G401 (cell line): Measurements from ENCODE around the gene CAMK2A. TPM values are rescaled to one million over a fixed set of nuclear protein-coding genes. Genes with fewer than 3 reads are reported as not detected.
"Not testable (repeated sequence)": the region's sequence is repeated elsewhere in the genome, so short reads cannot be mapped to it uniquely, and the experiment has no call there.

Experiments
- DNase-seq: peaks from one replicate; pipeline ENCODE4 v3.0.0-alpha.2; 2015; ENCODE audit warnings: low spot score
- in situ Hi-C: cut with HindIII; loops from 2 replicates; pipeline ENCODE4 v1.10.0; 2016; ENCODE audit warnings: low sequenced_read_pairs, mixed read lengths
- total RNA-seq: library from RNA; depleted of rRNA; stranded (reverse); fragments of >200 nt; shearing (Covaris generic); gene quantifications from 2 replicates; pipeline ENCODE4 v1.2.3, GENCODE V29; 2014

CAMK2A gene
- total RNA-seq, 1 experiment from 2014 or later: 0.31 TPM

- in situ Hi-C loops: no loop called here
- peak; percentile 74 for DNase-seq
Measured at GRCh38 chr5:150263801-150264621, 25.6 kb downstream of the CAMK2A start.

- DNase-seq: peak; percentile 33
- in situ Hi-C loops: no loop called here
Measured at GRCh38 chr5:150263375-150263775, 26.2 kb downstream of the CAMK2A start.

- in situ Hi-C loops: no loop called here
- no peak for DNase-seq
Measured at GRCh38 chr5:150262502-150262901, 27.1 kb downstream of the CAMK2A start.

GRCh38 chr5:150261231-150261630 lies 28.3 kb downstream of the CAMK2A start:
- in situ Hi-C loops: no loop called here
- no peak for DNase-seq

GRCh38 chr5:150258130-150258529 lies 31.4 kb downstream of the CAMK2A start:
- DNase-seq: no peak
- in situ Hi-C loops: no loop called here

GRCh38 chr5:150257424-150257823 lies 32.1 kb downstream of the CAMK2A start:
- in situ Hi-C loops: no loop called here
- DNase-seq: no peak

GRCh38 chr5:150256410-150257064 lies 33.0 kb downstream of the CAMK2A start:
- in situ Hi-C loops: no loop called here
- DNase-seq: no peak

GRCh38 chr5:150255659-150256409 lies 33.7 kb downstream of the CAMK2A start:
- DNase-seq: peak; percentile 50
- in situ Hi-C loops: no loop called here

- in situ Hi-C loops: no loop called here
- DNase-seq: no peak
Measured at GRCh38 chr5:150254774-150255173, 34.8 kb downstream of the CAMK2A start.

GRCh38 chr5:150254363-150254762 lies 35.2 kb downstream of the CAMK2A start:
- DNase-seq: no peak
- in situ Hi-C loops: no loop called here

- in situ Hi-C loops: no loop called here
- no peak for DNase-seq
Measured at GRCh38 chr5:150253416-150254208, 36.0 kb downstream of the CAMK2A start.

- no peak for DNase-seq
- in situ Hi-C loops: no loop called here
Measured at GRCh38 chr5:150252489-150252888, 37.1 kb downstream of the CAMK2A start.

GRCh38 chr5:150251504-150251903 lies 38.1 kb downstream of the CAMK2A start:
- DNase-seq: no peak
- in situ Hi-C loops: no loop called here

GRCh38 chr5:150249744-150250143 lies 39.8 kb downstream of the CAMK2A start:
- no peak for DNase-seq
- in situ Hi-C loops: no loop called here

GRCh38 chr5:150248946-150249345 lies 40.6 kb downstream of the CAMK2A start:
- no peak for DNase-seq
- in situ Hi-C loops: no loop called here

- in situ Hi-C loops, DNase-seq: not testable (repeated sequence)
Measured at GRCh38 chr5:150248493-150248892, 41.1 kb downstream of the CAMK2A start.

GRCh38 chr5:150247726-150248125 lies 41.8 kb downstream of the CAMK2A start:
- in situ Hi-C loops: no loop called here
- no peak for DNase-seq

GRCh38 chr5:150246835-150247234 lies 42.7 kb downstream of the CAMK2A start:
- DNase-seq: no peak
- in situ Hi-C loops: no loop called here

GRCh38 chr5:150246429-150246828 lies 43.1 kb downstream of the CAMK2A start:
- DNase-seq: no peak
- in situ Hi-C loops: no loop called here
